Measurements from ENCODE around the gene OR5T1. TPM values are rescaled to one million over a fixed set of nuclear protein-coding genes. Genes with fewer than 3 reads are reported as not detected.

OR5T1 gene
- not detected in 2 replicates for total RNA-seq

DNA sequence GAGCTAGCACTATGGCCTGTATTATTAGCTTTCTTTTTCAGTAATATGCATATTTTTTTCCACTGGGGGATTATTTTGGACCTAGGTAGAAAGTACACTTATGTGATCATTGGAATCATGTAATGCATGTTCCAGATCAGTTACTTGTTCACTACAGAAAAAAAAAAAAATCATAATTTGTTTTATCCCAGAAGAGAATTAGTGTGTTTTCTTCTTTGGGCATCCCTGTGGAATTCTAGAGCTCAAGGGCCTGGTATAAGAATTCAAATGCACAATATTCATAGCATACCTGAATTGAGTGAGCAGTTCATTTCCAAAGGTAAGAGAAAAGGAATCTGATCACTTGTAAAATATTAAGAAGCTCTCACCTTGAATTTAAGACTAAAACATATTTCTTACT lies at the start of gene OR5T1:
OR5T1 (plus strand) TSS at position 301 of the 400 bp plus-strand sequence. CDS start 1,485 bp downstream, outside the sequence.
- H3K4me3 ChIP-seq (ENCODE audit: low read depth, low read length), result no peak within 1 kb of the TSS
- TF ChIP-seq, protein P1, sequence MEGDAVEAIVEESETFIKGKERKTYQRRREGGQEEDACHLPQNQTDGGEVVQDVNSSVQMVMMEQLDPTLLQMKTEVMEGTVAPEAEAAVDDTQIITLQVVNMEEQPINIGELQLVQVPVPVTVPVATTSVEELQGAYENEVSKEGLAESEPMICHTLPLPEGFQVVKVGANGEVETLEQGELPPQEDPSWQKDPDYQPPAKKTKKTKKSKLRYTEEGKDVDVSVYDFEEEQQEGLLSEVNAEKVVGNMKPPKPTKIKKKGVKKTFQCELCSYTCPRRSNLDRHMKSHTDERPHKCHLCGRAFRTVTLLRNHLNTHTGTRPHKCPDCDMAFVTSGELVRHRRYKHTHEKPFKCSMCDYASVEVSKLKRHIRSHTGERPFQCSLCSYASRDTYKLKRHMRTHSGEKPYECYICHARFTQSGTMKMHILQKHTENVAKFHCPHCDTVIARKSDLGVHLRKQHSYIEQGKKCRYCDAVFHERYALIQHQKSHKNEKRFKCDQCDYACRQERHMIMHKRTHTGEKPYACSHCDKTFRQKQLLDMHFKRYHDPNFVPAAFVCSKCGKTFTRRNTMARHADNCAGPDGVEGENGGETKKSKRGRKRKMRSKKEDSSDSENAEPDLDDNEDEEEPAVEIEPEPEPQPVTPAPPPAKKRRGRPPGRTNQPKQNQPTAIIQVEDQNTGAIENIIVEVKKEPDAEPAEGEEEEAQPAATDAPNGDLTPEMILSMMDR (conservative IDR thresholded peaks at IDR 0.05; ENCODE audit: low read depth, low read length), result no peak
- no peak for DNase-seq (ENCODE audit: low read depth)

DNA sequence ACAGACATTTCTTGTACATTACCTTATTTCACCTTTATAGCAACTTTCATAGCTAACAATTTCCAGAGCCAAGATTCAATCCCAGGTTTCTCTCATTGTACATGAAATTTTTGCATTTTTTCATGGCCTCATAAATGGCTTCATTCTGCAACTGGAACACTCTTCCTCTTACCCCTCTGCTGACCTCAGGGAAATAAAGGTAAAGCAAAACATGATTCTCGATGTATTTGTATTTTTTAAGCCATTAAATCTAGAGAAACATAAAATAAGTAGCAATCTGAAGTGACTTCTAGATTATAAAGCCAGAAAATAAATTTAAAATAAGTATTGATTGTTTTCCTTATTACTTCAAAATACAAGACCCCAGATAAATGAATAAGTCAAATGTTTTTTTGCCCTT lies 39.8 kb upstream of the OR5T1 start, which contains the start of gene OR5T2:
OR5T2 (minus strand) TSS at position 101 of the 400 bp plus-strand sequence. CDS start 1,193 bp downstream, outside the sequence.
- H3K4me3 ChIP-seq (ENCODE audit: low read depth, low read length), result no peak within 1 kb of the TSS
- TF ChIP-seq, protein P1 (conservative IDR thresholded peaks at IDR 0.05; ENCODE audit: low read depth, low read length), result no peak
- no peak for DNase-seq (ENCODE audit: low read depth)

GRCh38 chr11:56251954-56252353 lies 22.0 kb upstream of the OR5T1 start, which contains the start of gene OR5T3:
TSS of gene OR5T3 (plus strand) at chr11:56252254. CDS start at chr11:56252254, 0 bp downstream.
- H3K4me3 ChIP-seq (ENCODE audit: low read depth, low read length), result no peak within 1 kb of the TSS
- TF ChIP-seq, protein P1 (conservative IDR thresholded peaks at IDR 0.05; ENCODE audit: low read depth, low read length), result no peak
- no peak for DNase-seq (ENCODE audit: low read depth)

DNA sequence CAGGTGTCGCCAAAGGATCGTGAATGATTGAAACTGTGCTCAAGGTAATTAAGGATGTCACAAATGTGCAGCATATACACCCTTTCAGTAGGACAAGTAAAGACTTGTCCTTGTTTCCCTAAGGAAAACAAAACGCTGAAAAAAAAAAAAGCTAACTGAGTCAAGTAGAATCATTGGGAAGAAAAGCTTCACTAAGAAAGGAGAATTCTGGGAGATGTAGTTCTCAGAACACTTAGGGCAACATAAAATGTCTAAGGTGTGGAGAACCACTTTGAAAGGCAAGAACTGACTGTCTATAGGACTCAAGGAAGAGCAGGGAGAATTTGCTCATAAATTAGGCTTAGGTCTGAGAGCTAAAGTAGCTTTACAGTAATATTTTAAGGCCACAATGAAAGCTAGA lies 2.9 kb upstream of the OR5T1 start:
- no peak overlapping the region for H3K4me3 ChIP-seq (ENCODE audit: low read depth, low read length)
- DNase-seq (ENCODE audit: low read depth), result no peak
- TF ChIP-seq, protein P1 (conservative IDR thresholded peaks at IDR 0.05; ENCODE audit: low read depth, low read length), result no peak

DNA sequence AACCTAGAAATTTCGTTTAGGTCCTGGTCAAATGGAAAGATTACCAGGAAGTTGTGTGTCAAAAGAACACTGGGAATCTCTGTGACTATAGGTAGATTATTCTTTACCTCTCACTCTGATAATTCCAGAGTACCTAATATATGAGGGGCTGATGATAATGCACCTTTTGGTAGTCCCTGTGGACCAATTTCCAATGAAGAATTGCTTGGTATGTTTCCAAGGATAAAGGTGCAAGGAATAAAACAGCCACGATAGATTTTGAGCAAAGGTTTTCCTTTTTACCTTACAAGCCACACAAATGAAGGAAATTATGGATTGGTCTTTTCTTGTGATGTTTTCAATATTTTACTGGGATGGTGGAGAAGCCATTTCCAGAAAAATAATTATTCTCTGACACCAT lies 18.2 kb downstream of the OR5T1 start, which contains the start of gene OR8H1:
OR8H1 (minus strand) TSS at position 101 of the 400 bp plus-strand sequence. CDS start 1,192 bp downstream, outside the sequence.
- no peak for DNase-seq (ENCODE audit: low read depth)
- no peak within 1 kb of the TSS for H3K4me3 ChIP-seq (ENCODE audit: low read depth, low read length)
- TF ChIP-seq, protein P1 (conservative IDR thresholded peaks at IDR 0.05; ENCODE audit: low read depth, low read length), result no peak

GRCh38 chr11:56296898-56297297 lies 22.9 kb downstream of the OR5T1 start:
- H3K4me3 ChIP-seq (ENCODE audit: low read depth, low read length), result no peak overlapping the region
- TF ChIP-seq, protein P1 (conservative IDR thresholded peaks at IDR 0.05; ENCODE audit: low read depth, low read length), result no peak
- DNase-seq (ENCODE audit: low read depth), result no peak

- no peak overlapping the region for H3K4me3 ChIP-seq (ENCODE audit: low read depth, low read length)
- DNase-seq (ENCODE audit: low read depth), result no peak
- TF ChIP-seq, protein P1 (conservative IDR thresholded peaks at IDR 0.05; ENCODE audit: low read depth, low read length), result no peak
These were observed 33.9 kb downstream of the OR5T1 start for GRCh38 chr11:56307836-56308235.
